Astrocyte of the spinal cord (primary cell): ENCODE data around the gene ZFYVE27.
A peak's percentile ranks its signal among the peaks of the same experiment; 100 is the strongest.

Experiments used
- DNase-seq: peaks from one replicate; pipeline ENCODE4 v3.0.0; 2011; ENCODE audit warnings: low read depth, low spot score
- H3K4me3 ChIP-seq: 2 replicates; pipeline ENCODE4 v1.5.1; 2011; ENCODE audit warnings: low read depth, mild to moderate bottlenecking, low read length, moderate library complexity
- CTCF ChIP-seq: IDR thresholded peaks from 2 replicates; pipeline ENCODE4 v1.5.1; 2012; ENCODE audit warnings: low read depth, mild to moderate bottlenecking, low read length, inconsistent platforms
- in situ Hi-C: cut with HindIII; loops from 2 replicates; pipeline ENCODE4 v1.10.0; 2017; ENCODE audit warnings: low sequenced_read_pairs

The ZFYVE27 gene

GRCh38 chr10:97805949-97806348 lies 69.0 kb downstream of the ZFYVE27 start:
- no peak overlapping the region for H3K4me3 ChIP-seq
- in situ Hi-C loops = no loop called here
- no peak for TF ChIP-seq CTCF
- DNase-seq = no peak

GRCh38 chr10:97810446-97810845 lies 73.5 kb downstream of the ZFYVE27 start:
- in situ Hi-C loops = no loop called here
- H3K4me3 ChIP-seq = no peak overlapping the region
- peak; percentile 25 for DNase-seq
- no peak for TF ChIP-seq CTCF
